NCI-H510A (cell line): ENCODE data around the gene DNAJC21.
A peak's percentile ranks its signal among the peaks of the same experiment; 100 is the strongest.
"Not testable (repeated sequence)": the region's sequence is repeated elsewhere in the genome, so short reads cannot be mapped to it uniquely, and the experiment has no call there.

Experiments used
- DNase-seq: peaks from one replicate; lab custom pipeline; 2025; lab: John Stamatoyannopoulos, UW

The DNAJC21 gene

GRCh38 chr5:34923694-34924461, 5.5 kb upstream of the DNAJC21 start:
- DNase-seq, result no peak

GRCh38 chr5:34924462-34924765, 4.9 kb upstream of the DNAJC21 start:
- no peak for DNase-seq

- no peak for DNase-seq
Observed at GRCh38 chr5:34926318-34926888, 3.0 kb upstream of the DNAJC21 start.

- DNase-seq, result no peak
Observed at GRCh38 chr5:34927785-34928184, 1.6 kb upstream of the DNAJC21 start.

GRCh38 chr5:34928267-34928666, 1.1 kb upstream of the DNAJC21 start:
- no peak for DNase-seq

GRCh38 chr5:34929720-34930461, 532 bp downstream of the DNAJC21 start:
- peak; percentile 89 for DNase-seq

- no peak for DNase-seq
Observed at GRCh38 chr5:34930462-34930844, 1.1 kb downstream of the DNAJC21 start.

GRCh38 chr5:34930870-34931269, 1.5 kb downstream of the DNAJC21 start:
- DNase-seq, result no peak

- no peak for DNase-seq
Observed at GRCh38 chr5:34932947-34933346, 3.6 kb downstream of the DNAJC21 start.

GRCh38 chr5:34941936-34942335, 12.6 kb downstream of the DNAJC21 start:
- no peak for DNase-seq

GRCh38 chr5:34944044-34944443, 14.7 kb downstream of the DNAJC21 start:
- no peak for DNase-seq

GRCh38 chr5:34944460-34945047, 15.2 kb downstream of the DNAJC21 start:
- no peak for DNase-seq

GRCh38 chr5:34957321-34957720, 28.0 kb downstream of the DNAJC21 start:
- DNase-seq, result no peak

- DNase-seq, result no peak
Observed at GRCh38 chr5:34957857-34958690, 28.7 kb downstream of the DNAJC21 start.

GRCh38 chr5:34959323-34959722, 30.0 kb downstream of the DNAJC21 start:
- DNase-seq, result no peak

- DNase-seq, result no peak
Observed at GRCh38 chr5:34967540-34967939, 38.2 kb downstream of the DNAJC21 start.

GRCh38 chr5:34968258-34968657, 38.9 kb downstream of the DNAJC21 start:
- no peak for DNase-seq

GRCh38 chr5:34970552-34970951, 41.2 kb downstream of the DNAJC21 start:
- no peak for DNase-seq

GRCh38 chr5:34971655-34972054, 42.3 kb downstream of the DNAJC21 start:
- DNase-seq, result not testable (repeated sequence)

- DNase-seq, result no peak
Observed at GRCh38 chr5:34976347-34976746, 47.0 kb downstream of the DNAJC21 start.

GRCh38 chr5:34977934-34978613, 48.7 kb downstream of the DNAJC21 start:
- no peak for DNase-seq
